Measurements from ENCODE around the gene ANKRD44.
"Not testable (repeated sequence)": the region's sequence is repeated elsewhere in the genome, so short reads cannot be mapped to it uniquely, and the experiment has no call there.

The ANKRD44 gene

GRCh38 chr2:197310271-197310985 lies at the start of gene ANKRD44:
TSS of gene ANKRD44 (minus strand) at chr2:197310780. CDS start at chr2:197310604, 176 bp downstream.
- DNase-seq, result no peak

GRCh38 chr2:197359859-197360258 lies 49.3 kb upstream of the ANKRD44 start:
- DNase-seq, result no peak

- no peak for DNase-seq
Measured at GRCh38 chr2:197358931-197359330, 48.4 kb upstream of the ANKRD44 start.

- DNase-seq, result no peak
Measured at GRCh38 chr2:197357986-197358385, 47.4 kb upstream of the ANKRD44 start.

- no peak for DNase-seq
Measured at GRCh38 chr2:197356136-197356535, 45.6 kb upstream of the ANKRD44 start.

GRCh38 chr2:197354169-197354558 lies 43.6 kb upstream of the ANKRD44 start:
- DNase-seq, result no peak

GRCh38 chr2:197353393-197354168 lies 43.0 kb upstream of the ANKRD44 start:
- no peak for DNase-seq

- DNase-seq, result no peak
Measured at GRCh38 chr2:197349699-197350098, 39.1 kb upstream of the ANKRD44 start.

- DNase-seq, result no peak
Measured at GRCh38 chr2:197348721-197349360, 38.3 kb upstream of the ANKRD44 start.

- DNase-seq, result no peak
Measured at GRCh38 chr2:197345846-197346370, 35.3 kb upstream of the ANKRD44 start.

GRCh38 chr2:197343968-197344367 lies 33.4 kb upstream of the ANKRD44 start:
- not testable (repeated sequence) for DNase-seq

- no peak for DNase-seq
Measured at GRCh38 chr2:197340591-197340990, 30.0 kb upstream of the ANKRD44 start.

GRCh38 chr2:197339496-197340220 lies 29.1 kb upstream of the ANKRD44 start:
- DNase-seq, result no peak

- DNase-seq, result no peak
Measured at GRCh38 chr2:197339016-197339415, 28.4 kb upstream of the ANKRD44 start.

- DNase-seq, result no peak
Measured at GRCh38 chr2:197332641-197333040, 22.1 kb upstream of the ANKRD44 start.

- no peak for DNase-seq
Measured at GRCh38 chr2:197328461-197328860, 17.9 kb upstream of the ANKRD44 start.

- no peak for DNase-seq
Measured at GRCh38 chr2:197327472-197328098, 17.0 kb upstream of the ANKRD44 start.

GRCh38 chr2:197327073-197327471 lies 16.5 kb upstream of the ANKRD44 start:
- no peak for DNase-seq

GRCh38 chr2:197324801-197325200 lies 14.2 kb upstream of the ANKRD44 start:
- no peak for DNase-seq

- no peak for DNase-seq
Measured at GRCh38 chr2:197322724-197323720, 12.4 kb upstream of the ANKRD44 start.

- DNase-seq, result no peak
Measured at GRCh38 chr2:197322143-197322542, 11.6 kb upstream of the ANKRD44 start.

All from KG1 (cell line).